Measurements from ENCODE around the gene HIGD2A.

Gene HIGD2A

DNA sequence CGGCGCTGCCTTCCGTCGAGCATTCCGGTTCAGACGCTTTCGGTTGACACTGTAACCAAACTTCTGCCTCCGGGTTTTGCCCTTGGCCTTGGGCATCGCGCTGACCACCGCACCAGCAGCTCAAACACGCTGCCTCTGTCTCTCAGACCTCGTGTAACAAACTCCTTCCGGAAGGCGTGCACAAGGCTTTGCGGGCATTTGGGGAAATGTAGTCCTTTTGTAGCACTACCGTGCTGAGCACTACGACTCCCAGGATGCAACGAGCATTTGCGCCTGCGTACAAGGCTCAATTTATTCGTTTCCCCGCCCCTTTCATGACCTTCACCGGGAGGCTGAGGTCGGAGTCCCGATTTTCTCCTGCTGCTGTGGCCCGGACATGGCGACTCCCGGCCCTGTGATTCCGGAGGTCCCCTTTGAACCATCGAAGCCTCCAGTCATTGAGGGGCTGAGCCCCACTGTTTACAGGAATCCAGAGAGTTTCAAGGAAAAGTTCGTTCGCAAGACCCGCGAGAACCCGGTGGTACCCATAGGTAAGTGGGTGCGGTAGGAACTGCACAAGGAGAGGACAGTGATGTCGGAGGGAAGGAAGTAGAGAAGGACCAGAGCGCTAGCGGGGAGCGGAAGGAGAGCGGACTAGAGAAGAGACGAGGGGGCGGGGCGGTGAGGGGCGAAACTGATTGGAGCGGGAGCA is at the start of gene HIGD2A, which contains the start of gene NOP16:
Gene HIGD2A, plus strand, starts transcription at position 308 of the 691 bp plus-strand sequence. Its CDS starts 69 bp downstream, at position 377.
Gene NOP16, minus strand, starts transcription at position 155 of the 691 bp plus-strand sequence. Its CDS starts 59 bp downstream, at position 96.
- ChIA-PET CTCF (interaction anchor here (0.7 kb wide), 1 partner anchor 269 kb away, joined by 3 read pairs; no protein-coding TSS in a partner anchor), POLR2A (interaction anchor here (1.4 kb wide), 1 partner anchor 27 kb away, joined by 6 read pairs; the partner anchor contains the start of gene KIAA1191)
- TF ChIP-seq, protein P1, sequence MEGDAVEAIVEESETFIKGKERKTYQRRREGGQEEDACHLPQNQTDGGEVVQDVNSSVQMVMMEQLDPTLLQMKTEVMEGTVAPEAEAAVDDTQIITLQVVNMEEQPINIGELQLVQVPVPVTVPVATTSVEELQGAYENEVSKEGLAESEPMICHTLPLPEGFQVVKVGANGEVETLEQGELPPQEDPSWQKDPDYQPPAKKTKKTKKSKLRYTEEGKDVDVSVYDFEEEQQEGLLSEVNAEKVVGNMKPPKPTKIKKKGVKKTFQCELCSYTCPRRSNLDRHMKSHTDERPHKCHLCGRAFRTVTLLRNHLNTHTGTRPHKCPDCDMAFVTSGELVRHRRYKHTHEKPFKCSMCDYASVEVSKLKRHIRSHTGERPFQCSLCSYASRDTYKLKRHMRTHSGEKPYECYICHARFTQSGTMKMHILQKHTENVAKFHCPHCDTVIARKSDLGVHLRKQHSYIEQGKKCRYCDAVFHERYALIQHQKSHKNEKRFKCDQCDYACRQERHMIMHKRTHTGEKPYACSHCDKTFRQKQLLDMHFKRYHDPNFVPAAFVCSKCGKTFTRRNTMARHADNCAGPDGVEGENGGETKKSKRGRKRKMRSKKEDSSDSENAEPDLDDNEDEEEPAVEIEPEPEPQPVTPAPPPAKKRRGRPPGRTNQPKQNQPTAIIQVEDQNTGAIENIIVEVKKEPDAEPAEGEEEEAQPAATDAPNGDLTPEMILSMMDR (IDR thresholded peaks at IDR 0.05; ENCODE audit: control extremely low read depth, extremely low read depth, low read depth, missing control alignments) = no peak
- peak; percentile 96 for DNase-seq (ENCODE audit: extremely low spot score)

- TF ChIP-seq, protein P1 (IDR thresholded peaks at IDR 0.05; ENCODE audit: control extremely low read depth, extremely low read depth, low read depth, missing control alignments) = no peak
- DNase-seq (ENCODE audit: extremely low spot score) = no peak
- POLR2A ChIA-PET = no interaction called here
- CTCF ChIA-PET = interaction anchor here (1.6 kb wide), 1 partner anchor 15 kb away, joined by 3 read pairs; no protein-coding TSS in a partner anchor
Measured at GRCh38 chr5:176339304-176339703, 49.2 kb upstream of the HIGD2A start.

GRCh38 chr5:176341325-176342157 is 47.0 kb upstream of the HIGD2A start:
- TF ChIP-seq, protein P1 (IDR thresholded peaks at IDR 0.05; ENCODE audit: control extremely low read depth, extremely low read depth, low read depth, missing control alignments) = no peak
- ChIA-PET CTCF (interaction anchor here (0.9 to 1.4 kb wide), 4 partner anchors 9 to 20 kb away, joined by 3 to 4 read pairs (median 4); no protein-coding TSS in a partner anchor), POLR2A (no interaction called here)
- no peak for DNase-seq (ENCODE audit: extremely low spot score)

DNA sequence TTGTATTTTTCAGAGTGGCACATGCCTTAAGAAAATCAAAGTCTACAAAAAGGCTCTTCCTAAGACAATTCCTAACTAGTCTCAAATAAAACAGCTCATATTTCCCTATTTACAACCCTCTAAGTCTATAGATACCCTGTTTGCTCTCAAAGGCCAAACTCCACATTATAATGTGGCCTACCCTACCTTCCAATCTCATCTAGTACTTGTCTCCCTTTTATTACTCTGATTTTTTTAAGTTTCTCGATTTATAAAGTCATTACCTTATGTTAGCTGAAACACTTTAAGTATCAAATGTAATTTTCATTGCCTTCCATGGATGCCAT is 46.4 kb upstream of the HIGD2A start:
- CTCF ChIA-PET = interaction anchor here (1.1 kb wide), 1 partner anchor 9 kb away, joined by 4 read pairs; no protein-coding TSS in a partner anchor
- no peak for DNase-seq (ENCODE audit: extremely low spot score)
- POLR2A ChIA-PET = no interaction called here
- TF ChIP-seq, protein P1 (IDR thresholded peaks at IDR 0.05; ENCODE audit: control extremely low read depth, extremely low read depth, low read depth, missing control alignments) = no peak

GRCh38 chr5:176342766-176343458 is 45.6 kb upstream of the HIGD2A start:
- CTCF ChIA-PET = interaction anchor here (0.9 kb wide), 1 partner anchor 12 kb away, joined by 5 read pairs; no protein-coding TSS in a partner anchor
- TF ChIP-seq, protein P1 (IDR thresholded peaks at IDR 0.05; ENCODE audit: control extremely low read depth, extremely low read depth, low read depth, missing control alignments) = no peak
- POLR2A ChIA-PET = no interaction called here
- no peak for DNase-seq (ENCODE audit: extremely low spot score)

DNA sequence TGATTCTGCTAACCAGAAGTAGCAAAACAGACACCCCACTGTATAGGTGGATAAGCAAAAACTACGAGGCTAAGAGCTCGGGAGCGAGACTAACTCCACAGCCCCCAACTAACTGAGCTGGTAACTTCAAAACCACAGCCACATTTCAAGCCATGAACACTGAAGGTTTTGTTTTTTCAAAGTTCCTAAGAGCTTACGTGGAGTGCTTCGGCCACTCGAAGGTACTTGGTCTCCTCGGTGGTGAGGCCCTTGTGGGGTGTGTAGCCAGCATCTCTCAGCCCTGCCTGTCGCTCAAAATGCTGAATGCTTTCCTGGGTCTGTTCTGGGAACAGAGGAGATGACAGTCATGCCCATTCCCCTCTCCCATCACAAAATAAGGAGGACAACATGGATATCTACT is 38.1 kb upstream of the HIGD2A start:
- TF ChIP-seq, protein P1 (IDR thresholded peaks at IDR 0.05; ENCODE audit: control extremely low read depth, extremely low read depth, low read depth, missing control alignments) = no peak
- ChIA-PET POLR2A (interaction anchor here (3.3 kb wide), 1 partner anchor 12 kb away, joined by 34 read pairs; the partner anchor contains the start of gene KIAA1191), CTCF (interaction anchor here (0.9 kb wide), 1 partner anchor 9 kb away, joined by 4 read pairs; no protein-coding TSS in a partner anchor)
- DNase-seq (ENCODE audit: extremely low spot score) = no peak
